Sigmoid colon (tissue), 7 donors: ENCODE data around the gene METTL21C. TPM values are rescaled to one million over a fixed set of nuclear protein-coding genes. Genes with fewer than 3 reads are reported as not detected.

ENCODE experiments used
- DNase-seq: peaks from one replicate; pipeline ENCODE4 v3.0.0-alpha.2; 2019
- H3K27ac ChIP-seq, 4 donors: fragments of 200-600 bp; sonication (generic); one replicate each; pipeline ENCODE4 v1.5.1; 2016 to 2019; ENCODE audit warnings: mild to moderate bottlenecking in 1 of 4
- H3K27me3 ChIP-seq, 3 donors: fragments of 200-600 bp; sonication (generic); one replicate each; pipeline ENCODE4 v1.5.1; 2019; ENCODE audit warnings: mild to moderate bottlenecking in 1 of 3
- H3K36me3 ChIP-seq, 4 donors: fragments of 200-600 bp; sonication (generic); one replicate each; pipeline ENCODE4 v1.5.1; 2016 to 2019
- H3K4me1 ChIP-seq, 4 donors: fragments of 200-600 bp; sonication (generic); one replicate each; pipeline ENCODE4 v1.5.1; 2017 to 2019
- H3K4me3 ChIP-seq, 4 donors: fragments of 200-600 bp; sonication (generic); one replicate each; pipeline ENCODE4 v1.5.1; 2017 to 2019; ENCODE audit warnings: mild to moderate bottlenecking in 2 of 4, moderate library complexity in 1 of 4
- H3K9me3 ChIP-seq, 4 donors: fragments of 200-600 bp in 3 of 4; sonication (generic) in 3 of 4; one replicate each; pipeline versions ENCODE4 v1.5.1 to v1.6.1; 2013 to 2019
- EP300 ChIP-seq, 4 donors: sonication (generic); formaldehyde crosslinking; IDR thresholded peaks; one replicate each; pipeline ENCODE4 v1.6.1; 2017; ENCODE audit warnings: antibody characterized with exemption in 4 of 4
- POLR2A ChIP-seq, 2 donors: fragments of 450-650 bp; IDR thresholded peaks; one replicate each; pipeline ENCODE4 v1.6.1; 2016; ENCODE audit warnings: antibody characterized with exemption in 2 of 2, mild to moderate bottlenecking in 2 of 2, moderate library complexity in 2 of 2
- POLR2AphosphoS5 ChIP-seq, 4 donors: sonication (generic); formaldehyde crosslinking; IDR thresholded peaks; one replicate each; pipeline ENCODE4 v1.6.1; 2017; ENCODE audit warnings: antibody characterized with exemption in 4 of 4
- WGBS, 2 donors: extraction: QIAGEN DNeasy Blood & Tissue Kit; methylation state at CpG; one replicate each; pipeline ENCODE4 v1.1.7; 2013; 5-methylcytosine and 5-hydroxymethylcytosine counted together
- intact Hi-C: fragments of 100-400 bp; cut with DNase I; formaldehyde crosslinking; loops from one replicate; pipeline ENCODE4 v1.15.1; 2023
- polyA plus RNA-seq, 3 donors: library from polyadenylated mRNA; stranded (reverse); fragments of 200-250 nt; gene quantifications; one replicate each; pipeline ENCODE4 v1.2.3, GENCODE V29; 2013
- total RNA-seq, 4 donors: library from RNA; depleted of rRNA; stranded (reverse); fragments of >200 nt; gene quantifications; one replicate each; pipeline ENCODE4 v1.1.0, GENCODE V29; 2016
- TF ChIP-seq, protein P1 (sequence below), 4 experiments: fragments of 450-650 bp in 3 of 4; fragments of 200-600 bp in 1 of 4; IDR thresholded peaks; one replicate each; pipeline ENCODE4 v1.5.1; 2016 to 2019; ENCODE audit warnings: antibody characterized with exemption in 4 of 4, mild to moderate bottlenecking in 3 of 4, moderate library complexity in 2 of 4
- donor health status: healthy with polysubstance abuse.
- donor health status: Bipolar disorder and iron deficiency.
- donor health status: healthy.

METTL21C gene
- total RNA-seq: under 1 TPM in 1 of 4 donors, not detected in 3; 0.36 TPM
- not detected for polyA plus RNA-seq

GRCh38 chr13:102694937-102695336 lies at the start of gene METTL21C:
Gene METTL21C (minus strand): TSS chr13:102695044. CDS start chr13:102694498, 546 bp downstream.
- Histone ChIP-seq H3K4me1 (peaks cover 0 to under 1% (median under 1%) of the 10 kb centered on the region in 4 donors), H3K27ac (no peak within 1 kb of the TSS), H3K27me3 (peaks cover 0 to 18% (median 0%) of the 10 kb centered on the region in 3 donors), H3K36me3 (no peaks in the 10 kb centered on the region), H3K9me3 (no peaks in the 10 kb centered on the region), H3K4me3 (no peak within 1 kb of the TSS)
- 85 to 87% methylated on average over 6 of the region's 6 CpGs for WGBS, 2 donors
- no peak for TF ChIP-seq POLR2AphosphoS5 (IDR thresholded peaks at IDR 0.05)
- TF ChIP-seq, protein P1, sequence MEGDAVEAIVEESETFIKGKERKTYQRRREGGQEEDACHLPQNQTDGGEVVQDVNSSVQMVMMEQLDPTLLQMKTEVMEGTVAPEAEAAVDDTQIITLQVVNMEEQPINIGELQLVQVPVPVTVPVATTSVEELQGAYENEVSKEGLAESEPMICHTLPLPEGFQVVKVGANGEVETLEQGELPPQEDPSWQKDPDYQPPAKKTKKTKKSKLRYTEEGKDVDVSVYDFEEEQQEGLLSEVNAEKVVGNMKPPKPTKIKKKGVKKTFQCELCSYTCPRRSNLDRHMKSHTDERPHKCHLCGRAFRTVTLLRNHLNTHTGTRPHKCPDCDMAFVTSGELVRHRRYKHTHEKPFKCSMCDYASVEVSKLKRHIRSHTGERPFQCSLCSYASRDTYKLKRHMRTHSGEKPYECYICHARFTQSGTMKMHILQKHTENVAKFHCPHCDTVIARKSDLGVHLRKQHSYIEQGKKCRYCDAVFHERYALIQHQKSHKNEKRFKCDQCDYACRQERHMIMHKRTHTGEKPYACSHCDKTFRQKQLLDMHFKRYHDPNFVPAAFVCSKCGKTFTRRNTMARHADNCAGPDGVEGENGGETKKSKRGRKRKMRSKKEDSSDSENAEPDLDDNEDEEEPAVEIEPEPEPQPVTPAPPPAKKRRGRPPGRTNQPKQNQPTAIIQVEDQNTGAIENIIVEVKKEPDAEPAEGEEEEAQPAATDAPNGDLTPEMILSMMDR (IDR thresholded peaks at IDR 0.05): no peak
- TF ChIP-seq EP300 (IDR thresholded peaks at IDR 0.05): no peak
- TF ChIP-seq POLR2A (IDR thresholded peaks at IDR 0.05): no peak
- intact Hi-C loops: no loop called here
- no peak for DNase-seq

DNA sequence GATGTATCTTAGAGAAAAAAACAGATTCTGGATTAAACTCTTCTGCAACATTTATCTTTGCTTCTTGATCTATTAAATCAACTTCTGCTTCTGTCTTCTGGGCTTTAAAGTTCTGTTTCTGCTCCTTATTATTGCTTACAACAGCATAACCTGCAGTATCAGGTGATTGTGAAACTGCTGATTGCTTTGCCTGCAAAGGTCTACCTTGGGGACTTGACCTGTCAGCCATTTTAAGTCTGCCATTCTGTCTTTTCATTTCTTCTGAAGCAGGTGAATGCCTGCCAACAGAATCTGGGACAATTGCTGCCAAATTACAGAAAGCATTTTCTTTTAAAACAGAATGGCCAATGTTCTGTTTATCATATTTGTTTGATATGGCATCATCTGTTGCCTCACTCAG lies 47.7 kb upstream of the METTL21C start:
- H3K4me1 ChIP-seq: no peaks in the 10 kb centered on the region
- H3K9me3 ChIP-seq: peaks cover 0 to 9% (median 3%) of the 10 kb centered on the region in 4 donors
- no peaks in the 10 kb centered on the region for H3K27me3 ChIP-seq
- TF ChIP-seq, protein P1 (IDR thresholded peaks at IDR 0.05): no peak
- TF ChIP-seq POLR2AphosphoS5 (IDR thresholded peaks at IDR 0.05): no peak
- no peak for DNase-seq
- H3K27ac ChIP-seq: no peak overlapping the region
- H3K4me3 ChIP-seq: no peak overlapping the region
- no peaks in the 10 kb centered on the region for H3K36me3 ChIP-seq
- intact Hi-C loops: no loop called here

DNA sequence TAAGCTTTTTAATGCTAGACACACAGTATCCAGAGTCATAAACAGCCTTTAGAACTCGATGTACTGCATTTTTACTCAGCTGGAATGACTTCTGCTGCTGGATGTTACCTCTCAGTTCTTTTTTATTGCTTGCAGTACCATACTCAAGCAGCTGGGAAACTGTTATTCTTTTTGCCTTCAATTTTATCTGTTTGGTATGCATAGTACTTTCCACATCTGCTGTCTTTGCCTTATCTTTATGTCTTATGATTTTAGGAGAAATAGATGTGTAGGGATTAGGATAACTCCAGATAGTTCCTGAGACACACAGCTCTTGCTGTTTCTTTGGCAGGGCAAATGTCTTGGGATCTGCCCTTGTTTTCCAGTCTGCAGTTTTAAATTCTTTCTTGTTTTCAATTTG lies 47.3 kb upstream of the METTL21C start:
- H3K4me3 ChIP-seq: no peak overlapping the region
- peaks cover 0 to 9% (median 3%) of the 10 kb centered on the region in 4 donors for H3K9me3 ChIP-seq
- intact Hi-C loops: no loop called here
- 21 to 56% methylated on average over 1 of the region's 1 CpG for WGBS, 2 donors
- no peak overlapping the region for H3K27ac ChIP-seq
- H3K36me3 ChIP-seq: no peaks in the 10 kb centered on the region
- no peak for DNase-seq
- no peak for TF ChIP-seq POLR2AphosphoS5 (IDR thresholded peaks at IDR 0.05)
- TF ChIP-seq EP300 (IDR thresholded peaks at IDR 0.05): no peak
- TF ChIP-seq, protein P1 (IDR thresholded peaks at IDR 0.05): no peak
- no peak for TF ChIP-seq POLR2A (IDR thresholded peaks at IDR 0.05)
- H3K27me3 ChIP-seq: no peaks in the 10 kb centered on the region
- H3K4me1 ChIP-seq: no peaks in the 10 kb centered on the region

DNA sequence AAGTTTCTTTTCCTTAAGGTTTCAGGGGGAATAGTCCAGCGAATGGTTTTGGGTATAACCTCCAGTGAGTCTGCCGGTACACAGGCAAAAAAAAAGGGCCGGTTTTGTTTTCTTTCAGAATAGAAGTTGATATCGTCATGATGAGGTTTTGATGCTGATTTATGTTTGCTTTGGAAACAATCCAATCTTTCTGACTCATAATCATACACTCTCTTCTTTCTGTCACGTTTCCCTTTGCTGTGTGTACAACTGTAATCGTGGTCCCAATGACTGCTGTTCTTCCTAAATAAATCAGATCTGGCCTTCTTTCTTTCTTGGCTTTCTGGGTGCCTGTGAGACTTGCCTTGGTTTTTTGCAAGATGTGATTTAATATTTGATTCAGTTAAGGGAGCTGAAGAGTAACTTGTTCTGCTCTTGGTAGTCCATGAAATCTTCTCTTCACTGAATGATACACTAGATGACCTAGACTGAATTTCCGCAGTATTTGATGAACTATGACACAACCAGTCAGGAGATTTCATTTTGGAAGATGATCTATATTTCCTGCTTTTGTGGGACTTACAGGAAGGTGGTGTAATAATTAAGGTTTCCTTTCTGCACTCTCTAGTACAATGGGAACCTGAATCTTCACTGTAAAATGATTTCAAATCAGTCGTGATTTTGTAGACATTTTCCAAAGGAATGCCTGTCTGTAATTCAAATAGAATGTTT lies 34.9 kb upstream of the METTL21C start:
- H3K9me3 ChIP-seq: no peaks in the 10 kb centered on the region
- no peak overlapping the region for H3K27ac ChIP-seq
- no peaks in the 10 kb centered on the region for H3K27me3 ChIP-seq
- H3K4me1 ChIP-seq: no peaks in the 10 kb centered on the region
- 23 to 42% methylated on average over 8 of the region's 8 CpGs for WGBS, 2 donors
- no peak overlapping the region for H3K4me3 ChIP-seq
- no peak for DNase-seq
- no peak for TF ChIP-seq POLR2A (IDR thresholded peaks at IDR 0.05)
- TF ChIP-seq, protein P1 (IDR thresholded peaks at IDR 0.05): no peak
- no peak for TF ChIP-seq POLR2AphosphoS5 (IDR thresholded peaks at IDR 0.05)
- no peaks in the 10 kb centered on the region for H3K36me3 ChIP-seq
- intact Hi-C loops: no loop called here

- intact Hi-C loops: no loop called here
Measured at GRCh38 chr13:102726430-102726829, 31.6 kb upstream of the METTL21C start.

More at GRCh38 chr13:102726430-102726829, 31.6 kb upstream of the METTL21C start:
- H3K9me3 ChIP-seq: no peaks in the 10 kb centered on the region
- WGBS, 2 donors: 45 to 86% methylated on average over 2 of the region's 2 CpGs
- no peaks in the 10 kb centered on the region for H3K4me1 ChIP-seq
- no peak for TF ChIP-seq POLR2AphosphoS5 (IDR thresholded peaks at IDR 0.05)
- TF ChIP-seq, protein P1 (IDR thresholded peaks at IDR 0.05): no peak
- TF ChIP-seq POLR2A (IDR thresholded peaks at IDR 0.05): no peak
- no peak for TF ChIP-seq EP300 (IDR thresholded peaks at IDR 0.05)
- H3K27me3 ChIP-seq: no peaks in the 10 kb centered on the region
- no peaks in the 10 kb centered on the region for H3K36me3 ChIP-seq
- H3K27ac ChIP-seq: no peak overlapping the region
- H3K4me3 ChIP-seq: no peak overlapping the region
- DNase-seq: no peak
